ENCODE data around the gene HK1. TPM values are rescaled to one million over a fixed set of nuclear protein-coding genes. Genes with fewer than 3 reads are reported as not detected.

HK1 gene
- total RNA-seq, 1 donor from 2014 or later: 219 TPM

DNA sequence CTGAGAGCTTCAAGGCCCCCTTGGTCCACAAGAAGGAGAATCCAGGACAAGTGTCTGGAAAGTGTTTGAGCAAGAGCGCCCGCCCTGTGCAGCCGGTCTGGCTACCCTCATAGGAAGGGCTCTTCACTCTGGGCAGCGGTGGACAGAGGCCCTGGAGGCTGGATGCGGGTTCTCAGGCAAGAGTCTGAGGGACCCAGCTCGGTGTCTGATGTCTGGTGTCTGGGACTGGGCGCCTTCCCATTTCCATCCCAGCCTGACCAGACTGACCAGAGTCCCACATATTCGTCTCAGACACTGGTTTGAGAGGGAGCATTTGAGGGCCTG lies 59.8 kb downstream of the HK1 start:
- no peak for DNase-seq
- Histone ChIP-seq H3K27ac (replicated peaks) (peak overlapping the region; percentile 74), H3K36me3 (no peaks in the 10 kb centered on the region), H3K27me3 (ENCODE audit: low read depth) (no peaks in the 10 kb centered on the region), H3K9me3 (replicated peaks) (no peaks in the 10 kb centered on the region), H3K4me3 (peak overlapping the region; percentile 24), H3K4me1 (peaks cover 89% of the 10 kb centered on the region)
- TF ChIP-seq, protein P1, sequence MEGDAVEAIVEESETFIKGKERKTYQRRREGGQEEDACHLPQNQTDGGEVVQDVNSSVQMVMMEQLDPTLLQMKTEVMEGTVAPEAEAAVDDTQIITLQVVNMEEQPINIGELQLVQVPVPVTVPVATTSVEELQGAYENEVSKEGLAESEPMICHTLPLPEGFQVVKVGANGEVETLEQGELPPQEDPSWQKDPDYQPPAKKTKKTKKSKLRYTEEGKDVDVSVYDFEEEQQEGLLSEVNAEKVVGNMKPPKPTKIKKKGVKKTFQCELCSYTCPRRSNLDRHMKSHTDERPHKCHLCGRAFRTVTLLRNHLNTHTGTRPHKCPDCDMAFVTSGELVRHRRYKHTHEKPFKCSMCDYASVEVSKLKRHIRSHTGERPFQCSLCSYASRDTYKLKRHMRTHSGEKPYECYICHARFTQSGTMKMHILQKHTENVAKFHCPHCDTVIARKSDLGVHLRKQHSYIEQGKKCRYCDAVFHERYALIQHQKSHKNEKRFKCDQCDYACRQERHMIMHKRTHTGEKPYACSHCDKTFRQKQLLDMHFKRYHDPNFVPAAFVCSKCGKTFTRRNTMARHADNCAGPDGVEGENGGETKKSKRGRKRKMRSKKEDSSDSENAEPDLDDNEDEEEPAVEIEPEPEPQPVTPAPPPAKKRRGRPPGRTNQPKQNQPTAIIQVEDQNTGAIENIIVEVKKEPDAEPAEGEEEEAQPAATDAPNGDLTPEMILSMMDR (IDR thresholded peaks at IDR 0.05; ENCODE audit: borderline replicate concordance): no peak
- intact Hi-C loops (cut with micrococcal nuclease): no loop called here

DNA sequence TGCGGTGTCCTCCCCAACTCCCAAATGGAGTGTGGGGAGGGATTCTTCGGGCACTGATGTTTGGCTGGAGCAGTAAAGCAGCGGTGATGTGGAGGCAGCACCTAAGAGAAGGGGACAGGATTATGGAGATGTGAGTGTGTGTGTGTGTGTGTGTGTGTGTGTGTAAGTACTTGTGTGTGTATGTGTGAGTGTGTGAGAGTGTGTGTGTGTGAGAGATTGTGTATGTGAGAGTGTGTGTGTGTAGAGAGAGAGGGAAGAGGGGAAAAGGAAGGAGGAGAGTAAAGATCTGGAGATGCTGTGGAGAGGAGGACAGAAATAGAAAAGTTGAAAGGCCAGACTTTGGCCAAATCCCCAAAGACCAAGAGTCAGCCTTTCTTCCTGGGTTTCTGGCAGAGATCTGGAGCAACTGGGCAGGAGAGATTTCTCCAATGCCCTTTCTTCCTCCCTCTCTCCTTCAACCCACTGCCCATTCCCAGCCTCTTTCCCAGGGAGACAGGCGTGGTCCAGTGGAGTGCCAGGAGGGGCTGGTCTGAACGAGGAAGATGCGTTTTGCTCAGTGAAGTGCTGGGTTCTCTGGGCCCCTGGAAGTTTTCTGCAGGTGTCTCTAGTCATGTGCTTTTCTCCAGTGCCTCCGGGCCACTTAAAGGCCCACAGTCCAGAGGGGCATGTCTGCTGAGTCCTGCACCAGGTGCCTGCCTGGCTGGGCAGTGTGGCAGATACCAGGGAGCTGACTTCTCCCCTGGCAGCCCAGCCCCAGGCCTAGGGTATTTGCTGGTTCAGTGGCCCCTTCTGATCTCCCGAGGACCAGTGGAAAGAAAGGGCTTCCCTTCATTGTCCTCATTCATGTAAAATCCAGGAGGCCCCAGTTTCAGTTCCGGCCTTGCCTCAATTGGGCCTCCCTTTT lies 60.5 kb downstream of the HK1 start:
- DNase-seq: no peak
- Histone ChIP-seq H3K4me3 (peak overlapping the region; percentile 24), H3K27ac (replicated peaks) (peak overlapping the region; percentile 74), H3K9me3 (replicated peaks) (no peaks in the 10 kb centered on the region), H3K36me3 (peaks cover 3% of the 10 kb centered on the region), H3K27me3 (ENCODE audit: low read depth) (no peaks in the 10 kb centered on the region), H3K4me1 (peaks cover 88% of the 10 kb centered on the region)
- intact Hi-C loops (cut with micrococcal nuclease): no loop called here
- TF ChIP-seq, protein P1 (IDR thresholded peaks at IDR 0.05; ENCODE audit: borderline replicate concordance): no peak

DNA sequence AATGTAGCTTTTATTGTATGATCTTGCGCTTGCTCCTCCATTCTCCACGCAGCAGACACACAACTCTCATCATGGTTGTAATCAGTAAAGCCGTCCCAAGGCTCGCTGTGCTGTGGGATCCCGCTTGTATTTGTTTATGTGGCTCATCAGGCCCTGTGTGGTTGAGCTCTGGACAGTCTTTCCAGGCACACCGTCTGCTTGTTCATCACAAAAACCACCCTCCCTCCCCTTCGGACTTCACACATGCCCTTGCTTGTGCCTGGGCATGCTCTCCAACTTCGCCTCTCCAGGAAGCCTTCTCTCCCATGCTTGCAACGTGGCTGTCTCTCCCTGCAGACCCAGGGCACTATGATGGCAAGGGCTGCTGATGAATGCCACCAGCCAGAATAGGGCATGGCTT lies 62.4 kb downstream of the HK1 start:
- H3K27me3 ChIP-seq (ENCODE audit: low read depth): no peaks in the 10 kb centered on the region
- intact Hi-C loops (cut with micrococcal nuclease): no loop called here
- TF ChIP-seq, protein P1 (IDR thresholded peaks at IDR 0.05; ENCODE audit: borderline replicate concordance): no peak
- peaks cover 88% of the 10 kb centered on the region for H3K4me1 ChIP-seq
- no peaks in the 10 kb centered on the region for H3K9me3 ChIP-seq (replicated peaks)
- peak overlapping the region; percentile 8 for H3K27ac ChIP-seq (replicated peaks)
- H3K4me3 ChIP-seq: no peak overlapping the region
- peaks cover 16% of the 10 kb centered on the region for H3K36me3 ChIP-seq
- DNase-seq: no peak

DNA sequence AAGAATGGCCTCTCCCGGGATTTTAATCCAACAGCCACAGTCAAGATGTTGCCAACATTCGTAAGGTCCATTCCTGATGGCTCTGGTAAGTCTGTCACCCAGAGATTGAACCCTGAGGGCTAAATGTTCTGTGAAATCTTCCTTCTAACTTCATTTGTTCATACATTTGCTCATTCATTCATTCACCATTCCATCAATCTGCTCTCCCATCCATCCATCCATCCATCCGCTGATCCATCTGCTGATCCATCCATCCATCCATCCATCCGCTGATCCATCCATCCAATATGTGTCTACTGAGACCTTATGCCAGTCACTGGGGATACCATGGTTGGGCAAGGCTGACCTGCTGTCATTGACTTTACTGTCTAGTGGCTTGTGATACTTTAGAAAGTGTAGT lies 65.6 kb downstream of the HK1 start:
- TF ChIP-seq, protein P1 (IDR thresholded peaks at IDR 0.05; ENCODE audit: borderline replicate concordance): no peak
- Histone ChIP-seq H3K4me1 (peaks cover 78% of the 10 kb centered on the region), H3K4me3 (no peak overlapping the region), H3K36me3 (peaks cover 16% of the 10 kb centered on the region), H3K9me3 (replicated peaks) (no peaks in the 10 kb centered on the region), H3K27ac (replicated peaks) (no peak overlapping the region), H3K27me3 (ENCODE audit: low read depth) (no peaks in the 10 kb centered on the region)
- intact Hi-C loops (cut with micrococcal nuclease): no loop called here
- no peak for DNase-seq

DNA sequence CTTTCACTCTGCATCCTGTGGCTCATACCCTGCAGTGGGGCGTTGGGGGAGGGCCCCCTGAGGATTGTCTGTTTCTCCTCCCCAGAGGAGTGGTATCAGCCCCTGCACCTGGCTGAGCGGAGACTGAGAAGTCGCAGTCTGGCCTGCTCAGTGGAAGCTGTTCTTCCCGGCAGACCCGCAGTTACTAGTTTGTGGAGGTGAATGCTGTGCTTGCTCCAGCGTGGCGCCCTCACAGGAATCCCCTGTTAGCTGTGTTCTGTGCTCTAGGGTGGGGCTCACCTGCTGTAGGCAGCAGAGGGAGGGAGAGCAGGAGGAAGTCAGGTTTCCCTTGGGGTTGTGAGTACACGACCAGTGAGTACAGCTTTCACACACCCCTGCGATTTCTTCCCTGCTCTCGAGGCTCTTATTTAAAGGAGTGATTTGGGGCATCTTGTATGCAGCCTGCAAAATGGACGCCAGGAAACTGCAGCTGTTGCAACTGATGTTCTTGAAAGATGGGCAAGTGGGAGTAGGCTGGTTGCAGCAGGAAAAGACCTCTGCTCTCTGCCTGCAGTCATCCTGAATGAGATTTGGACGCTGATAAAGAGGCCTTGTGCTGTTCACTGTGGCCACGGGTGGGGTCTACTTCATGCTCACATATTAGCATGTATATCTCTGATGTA lies 66.4 kb downstream of the HK1 start:
- TF ChIP-seq, protein P1 (IDR thresholded peaks at IDR 0.05; ENCODE audit: borderline replicate concordance): no peak
- no peak for DNase-seq
- Histone ChIP-seq H3K27me3 (ENCODE audit: low read depth) (no peaks in the 10 kb centered on the region), H3K4me1 (peaks cover 78% of the 10 kb centered on the region), H3K4me3 (no peak overlapping the region), H3K9me3 (replicated peaks) (no peaks in the 10 kb centered on the region), H3K36me3 (peaks cover 16% of the 10 kb centered on the region), H3K27ac (replicated peaks) (peak overlapping the region; percentile 59)
- intact Hi-C loops (cut with micrococcal nuclease): no loop called here
